Measurements from ENCODE around the gene CCK. TPM values are rescaled to one million over a fixed set of nuclear protein-coding genes. Genes with fewer than 3 reads are reported as not detected.

Gene CCK
- polyA plus RNA-seq, 1 donor from 2014 or later = not detected

DNA sequence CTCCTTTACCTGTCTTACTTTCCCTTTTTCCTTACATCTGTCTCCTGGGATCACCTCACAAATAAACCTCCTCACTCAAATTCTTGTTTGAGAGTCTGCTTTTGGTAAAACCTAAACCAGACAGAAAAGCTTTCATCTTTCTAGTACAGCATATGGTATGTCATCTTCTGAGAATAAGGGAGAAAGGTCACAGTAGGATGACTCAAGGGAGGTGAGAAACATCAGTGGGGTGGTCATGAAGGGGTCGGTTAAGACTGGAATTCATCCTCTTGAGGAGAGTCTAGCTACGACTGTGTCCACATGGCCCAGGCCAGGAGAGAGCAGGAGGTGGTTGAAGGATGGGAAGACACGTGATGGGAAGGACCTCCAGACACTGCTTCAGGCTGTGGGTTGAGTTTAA lies 34.8 kb upstream of the CCK start:
- H4K20me1 ChIP-seq (ENCODE audit: insufficient read depth) = no peaks in the 10 kb centered on the region
- H3K4me2 ChIP-seq (ENCODE audit: low read length) = no peak overlapping the region
- H3K36me3 ChIP-seq (ENCODE audit: insufficient read depth, low read length) = no peaks in the 10 kb centered on the region
- no peaks in the 10 kb centered on the region for H3F3A ChIP-seq (ENCODE audit: insufficient read depth, low read length, poor library complexity, severe bottlenecking)
- H3K4me3 ChIP-seq (ENCODE audit: low read length) = no peak overlapping the region
- TF ChIP-seq, protein P1, sequence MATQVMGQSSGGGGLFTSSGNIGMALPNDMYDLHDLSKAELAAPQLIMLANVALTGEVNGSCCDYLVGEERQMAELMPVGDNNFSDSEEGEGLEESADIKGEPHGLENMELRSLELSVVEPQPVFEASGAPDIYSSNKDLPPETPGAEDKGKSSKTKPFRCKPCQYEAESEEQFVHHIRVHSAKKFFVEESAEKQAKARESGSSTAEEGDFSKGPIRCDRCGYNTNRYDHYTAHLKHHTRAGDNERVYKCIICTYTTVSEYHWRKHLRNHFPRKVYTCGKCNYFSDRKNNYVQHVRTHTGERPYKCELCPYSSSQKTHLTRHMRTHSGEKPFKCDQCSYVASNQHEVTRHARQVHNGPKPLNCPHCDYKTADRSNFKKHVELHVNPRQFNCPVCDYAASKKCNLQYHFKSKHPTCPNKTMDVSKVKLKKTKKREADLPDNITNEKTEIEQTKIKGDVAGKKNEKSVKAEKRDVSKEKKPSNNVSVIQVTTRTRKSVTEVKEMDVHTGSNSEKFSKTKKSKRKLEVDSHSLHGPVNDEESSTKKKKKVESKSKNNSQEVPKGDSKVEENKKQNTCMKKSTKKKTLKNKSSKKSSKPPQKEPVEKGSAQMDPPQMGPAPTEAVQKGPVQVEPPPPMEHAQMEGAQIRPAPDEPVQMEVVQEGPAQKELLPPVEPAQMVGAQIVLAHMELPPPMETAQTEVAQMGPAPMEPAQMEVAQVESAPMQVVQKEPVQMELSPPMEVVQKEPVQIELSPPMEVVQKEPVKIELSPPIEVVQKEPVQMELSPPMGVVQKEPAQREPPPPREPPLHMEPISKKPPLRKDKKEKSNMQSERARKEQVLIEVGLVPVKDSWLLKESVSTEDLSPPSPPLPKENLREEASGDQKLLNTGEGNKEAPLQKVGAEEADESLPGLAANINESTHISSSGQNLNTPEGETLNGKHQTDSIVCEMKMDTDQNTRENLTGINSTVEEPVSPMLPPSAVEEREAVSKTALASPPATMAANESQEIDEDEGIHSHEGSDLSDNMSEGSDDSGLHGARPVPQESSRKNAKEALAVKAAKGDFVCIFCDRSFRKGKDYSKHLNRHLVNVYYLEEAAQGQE (IDR thresholded peaks at IDR 0.05; ENCODE audit: borderline replicate concordance) = no peak
- no peak for TF ChIP-seq EP300 (conservative IDR thresholded peaks at IDR 0.05; ENCODE audit: poor library complexity, severe bottlenecking)
- TF ChIP-seq, protein P2, sequence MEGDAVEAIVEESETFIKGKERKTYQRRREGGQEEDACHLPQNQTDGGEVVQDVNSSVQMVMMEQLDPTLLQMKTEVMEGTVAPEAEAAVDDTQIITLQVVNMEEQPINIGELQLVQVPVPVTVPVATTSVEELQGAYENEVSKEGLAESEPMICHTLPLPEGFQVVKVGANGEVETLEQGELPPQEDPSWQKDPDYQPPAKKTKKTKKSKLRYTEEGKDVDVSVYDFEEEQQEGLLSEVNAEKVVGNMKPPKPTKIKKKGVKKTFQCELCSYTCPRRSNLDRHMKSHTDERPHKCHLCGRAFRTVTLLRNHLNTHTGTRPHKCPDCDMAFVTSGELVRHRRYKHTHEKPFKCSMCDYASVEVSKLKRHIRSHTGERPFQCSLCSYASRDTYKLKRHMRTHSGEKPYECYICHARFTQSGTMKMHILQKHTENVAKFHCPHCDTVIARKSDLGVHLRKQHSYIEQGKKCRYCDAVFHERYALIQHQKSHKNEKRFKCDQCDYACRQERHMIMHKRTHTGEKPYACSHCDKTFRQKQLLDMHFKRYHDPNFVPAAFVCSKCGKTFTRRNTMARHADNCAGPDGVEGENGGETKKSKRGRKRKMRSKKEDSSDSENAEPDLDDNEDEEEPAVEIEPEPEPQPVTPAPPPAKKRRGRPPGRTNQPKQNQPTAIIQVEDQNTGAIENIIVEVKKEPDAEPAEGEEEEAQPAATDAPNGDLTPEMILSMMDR (IDR thresholded peaks at IDR 0.05; ENCODE audit: poor library complexity, severe bottlenecking) = no peak
- TF ChIP-seq EZH2 (IDR thresholded peaks at IDR 0.05; ENCODE audit: borderline replicate concordance, insufficient read depth, low read length, poor library complexity, severe bottlenecking) = no peak
- TF ChIP-seq MXI1 (conservative IDR thresholded peaks at IDR 0.05; ENCODE audit: poor library complexity, severe bottlenecking) = no peak
- no peak for TF ChIP-seq TAF1 (IDR thresholded peaks at IDR 0.05; ENCODE audit: low read depth)
- no peak for TF ChIP-seq SMC3 (conservative IDR thresholded peaks at IDR 0.05; ENCODE audit: poor library complexity)
- TF ChIP-seq RAD21 (conservative IDR thresholded peaks at IDR 0.05) = no peak
- no peak for TF ChIP-seq POLR2AphosphoS5 (IDR thresholded peaks at IDR 0.05)
- H3K9ac ChIP-seq (ENCODE audit: low read length) = no peak overlapping the region
- H3K27me3 ChIP-seq (ENCODE audit: insufficient read depth, low read depth, low read length) = no peaks in the 10 kb centered on the region
- no peaks in the 10 kb centered on the region for H3K9me3 ChIP-seq (ENCODE audit: low read length)
- H3K9me2 ChIP-seq (ENCODE audit: insufficient read depth, low read length) = no peaks in the 10 kb centered on the region
- H2AFZ ChIP-seq (ENCODE audit: low read depth, low read length) = no peak overlapping the region
- no peak overlapping the region for H3K27ac ChIP-seq (ENCODE audit: low read length)
- no peaks in the 10 kb centered on the region for H3K79me2 ChIP-seq (replicated peaks; ENCODE audit: insufficient read depth, low read length)

DNA sequence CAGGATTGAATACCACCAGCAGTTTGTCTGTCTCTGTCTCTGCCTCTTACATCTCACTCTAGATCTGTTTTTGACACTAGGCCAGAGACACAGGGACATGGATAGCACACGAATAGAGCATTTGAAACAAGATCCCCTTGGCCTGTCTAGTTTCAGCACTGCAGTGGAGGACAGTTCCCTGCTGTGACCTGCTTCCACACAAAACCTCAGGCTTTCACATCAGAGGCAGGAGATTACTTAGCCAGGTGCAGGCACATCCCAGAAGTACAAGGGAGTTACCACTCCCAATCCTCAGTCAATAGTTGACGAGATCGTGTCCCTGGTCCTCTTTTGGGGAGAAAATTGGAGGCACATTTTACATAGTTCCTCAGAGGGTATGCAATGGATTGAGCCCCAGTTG lies 34.0 kb upstream of the CCK start:
- no peaks in the 10 kb centered on the region for H3F3A ChIP-seq (ENCODE audit: insufficient read depth, low read length, poor library complexity, severe bottlenecking)
- H3K36me3 ChIP-seq (ENCODE audit: insufficient read depth, low read length) = no peaks in the 10 kb centered on the region
- H3K4me2 ChIP-seq (ENCODE audit: low read length) = no peak overlapping the region
- H3K4me3 ChIP-seq (ENCODE audit: low read length) = no peak overlapping the region
- no peaks in the 10 kb centered on the region for H3K9me2 ChIP-seq (ENCODE audit: insufficient read depth, low read length)
- no peak overlapping the region for H2AFZ ChIP-seq (ENCODE audit: low read depth, low read length)
- no peak overlapping the region for H3K27ac ChIP-seq (ENCODE audit: low read length)
- H4K20me1 ChIP-seq (ENCODE audit: insufficient read depth) = no peaks in the 10 kb centered on the region
- H3K9me3 ChIP-seq (ENCODE audit: low read length) = no peaks in the 10 kb centered on the region
- no peak for TF ChIP-seq EZH2 (IDR thresholded peaks at IDR 0.05; ENCODE audit: borderline replicate concordance, insufficient read depth, low read length, poor library complexity, severe bottlenecking)
- TF ChIP-seq, protein P1 (IDR thresholded peaks at IDR 0.05; ENCODE audit: borderline replicate concordance) = peak; percentile 38
- H3K79me2 ChIP-seq (replicated peaks; ENCODE audit: insufficient read depth, low read length) = no peaks in the 10 kb centered on the region
- H3K9ac ChIP-seq (ENCODE audit: low read length) = no peak overlapping the region
- no peaks in the 10 kb centered on the region for H3K27me3 ChIP-seq (ENCODE audit: insufficient read depth, low read depth, low read length)
